GM19463 (cell line): Measurements from ENCODE around the gene CIAO2A.
"Not testable (repeated sequence)": the region's sequence is repeated elsewhere in the genome, so short reads cannot be mapped to it uniquely, and the experiment has no call there.

Source experiments
- ATAC-seq: cut with Tn5 transposase; IDR thresholded peaks from one replicate; pipeline ENCODE4 v1.9.1; 2021; ENCODE audit warnings: mild to moderate bottlenecking, moderate library complexity; ENCODE audit not compliant: unreplicated experiment

CIAO2A gene

DNA sequence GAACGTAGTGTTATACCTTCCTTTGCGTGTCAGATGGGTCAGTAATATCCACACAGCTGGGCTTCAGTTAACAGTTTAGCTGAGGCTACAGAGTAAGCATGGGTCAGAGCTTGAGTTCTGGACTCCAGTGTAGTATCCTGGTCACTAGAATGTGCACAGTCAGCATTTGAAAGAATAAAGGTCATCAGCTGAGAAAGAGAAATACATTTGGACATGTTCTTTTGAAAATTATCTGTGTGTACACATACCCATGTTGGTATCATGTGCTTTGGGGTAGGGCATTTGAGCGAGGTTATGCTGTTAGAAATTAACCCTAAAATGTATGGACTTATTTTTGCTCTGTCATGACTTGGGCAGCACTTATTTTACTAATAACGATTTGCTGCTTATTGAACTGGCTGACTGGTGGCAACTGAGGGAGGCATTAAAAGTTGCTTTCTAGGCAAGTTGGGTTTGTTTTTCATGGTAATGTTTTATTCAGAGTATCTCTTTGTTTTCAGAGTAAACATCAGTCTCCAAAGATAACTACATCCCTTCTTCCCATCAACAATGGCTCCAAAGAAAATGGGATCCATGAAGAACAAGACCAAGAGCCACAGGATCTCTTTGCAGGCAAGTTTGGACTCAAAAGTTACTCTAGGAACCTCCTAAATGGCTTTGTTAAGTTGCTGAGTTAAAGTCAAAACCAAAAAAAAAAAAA is 18.6 kb upstream of the CIAO2A start:
- ATAC-seq: no peak

- ATAC-seq: no peak
These were observed 18.0 kb upstream of the CIAO2A start for GRCh38 chr15:64111679-64112050.

- ATAC-seq: no peak
These were observed 17.5 kb upstream of the CIAO2A start for GRCh38 chr15:64110950-64111678.

DNA sequence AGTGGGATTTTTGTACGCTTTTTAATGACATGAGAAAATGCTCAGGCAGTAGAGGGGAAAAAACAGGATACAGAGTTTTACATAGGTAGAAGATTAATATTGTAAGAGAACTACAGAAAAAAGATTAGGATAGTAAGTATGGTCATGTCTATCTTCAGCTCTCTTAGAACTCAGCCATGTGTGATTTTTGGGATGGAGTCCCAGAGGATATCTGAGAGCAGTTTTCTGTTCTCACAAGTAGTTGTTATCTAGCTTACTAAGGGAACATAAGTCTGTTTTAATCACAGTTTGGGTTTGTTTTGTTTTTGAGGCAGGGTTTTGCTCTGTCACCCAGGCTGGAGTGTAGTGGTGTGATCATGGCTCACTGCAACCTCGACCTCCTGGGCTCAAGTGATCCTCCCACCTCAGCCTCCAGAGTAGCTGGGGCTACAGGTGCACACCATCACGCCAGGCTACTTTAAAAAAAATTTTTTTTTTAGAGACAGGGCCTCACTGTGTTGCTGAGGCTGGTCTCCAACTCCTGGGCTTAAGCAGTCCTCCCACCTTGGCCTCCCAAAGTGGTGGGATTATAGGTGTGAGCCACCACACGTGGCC is 16.6 kb upstream of the CIAO2A start:
- ATAC-seq: not testable (repeated sequence)

DNA sequence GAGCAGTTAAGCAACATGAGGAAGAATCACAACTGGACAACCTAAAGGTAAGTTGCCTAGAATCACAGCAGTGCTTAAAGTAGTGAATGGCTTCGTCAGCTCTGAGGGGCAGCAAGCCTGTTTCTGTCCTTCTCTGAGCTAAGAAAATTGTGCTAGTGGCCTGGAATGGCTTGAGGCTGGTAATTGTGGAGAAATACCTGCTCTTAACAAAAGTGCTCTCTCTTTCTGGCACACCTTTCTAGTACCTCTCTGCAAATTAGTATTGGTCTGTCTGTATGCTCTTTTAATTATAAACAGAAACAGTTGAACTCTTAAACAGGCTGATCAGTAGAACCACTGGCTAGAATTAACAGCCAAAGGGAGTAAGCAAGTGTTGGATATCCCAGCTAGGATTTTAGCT is 13.7 kb upstream of the CIAO2A start:
- ATAC-seq: no peak

DNA sequence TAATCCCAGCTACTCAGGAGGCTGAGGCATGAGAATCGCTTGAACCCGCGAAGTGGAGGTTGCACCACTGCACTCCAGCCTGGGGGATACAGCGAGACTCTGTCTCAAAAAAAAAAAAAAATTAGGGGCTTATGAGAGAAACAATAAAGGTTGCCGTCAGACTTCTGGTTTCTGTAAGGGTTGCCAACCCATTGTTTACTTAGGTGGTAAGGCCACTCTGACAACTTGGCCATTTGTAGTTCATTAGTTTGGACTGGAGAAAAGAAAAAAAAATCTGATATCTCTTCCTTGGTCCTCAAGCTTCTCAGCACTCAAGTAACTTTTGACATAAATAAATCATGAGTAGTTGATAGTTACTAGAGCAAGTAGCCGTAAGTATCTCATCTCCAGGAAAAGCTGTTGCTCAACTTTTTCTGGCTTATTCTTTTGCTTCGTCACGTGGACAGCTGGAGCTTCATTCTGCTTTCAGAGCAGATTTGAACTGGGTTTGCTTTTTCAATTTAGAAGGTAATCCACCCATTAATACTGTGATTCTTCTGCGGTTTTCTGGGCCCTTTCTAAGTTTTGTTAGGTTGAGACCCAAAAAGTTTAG is 11.6 kb upstream of the CIAO2A start:
- ATAC-seq: no peak

DNA sequence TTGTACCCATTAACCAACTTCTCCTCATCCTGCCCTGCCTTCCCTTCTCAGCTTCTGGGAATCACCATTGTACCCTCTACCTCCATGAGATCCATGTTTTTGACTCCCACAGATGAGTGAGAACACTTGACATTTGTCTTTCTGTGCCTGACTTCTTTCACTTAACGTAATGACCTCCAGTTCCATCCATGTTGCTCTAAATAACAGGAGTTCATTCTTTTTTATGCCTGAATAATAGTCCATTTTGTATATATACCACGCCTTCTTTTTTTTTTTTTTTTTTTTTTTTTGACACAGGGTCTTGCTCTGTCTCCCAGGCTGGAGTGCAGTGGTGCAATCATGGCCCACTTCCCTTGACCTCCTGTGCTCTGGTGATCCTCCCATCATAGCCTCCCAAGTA is 8.9 kb upstream of the CIAO2A start:
- no peak for ATAC-seq

- ATAC-seq: no peak
These were observed 7.3 kb upstream of the CIAO2A start for GRCh38 chr15:64100958-64101357.

DNA sequence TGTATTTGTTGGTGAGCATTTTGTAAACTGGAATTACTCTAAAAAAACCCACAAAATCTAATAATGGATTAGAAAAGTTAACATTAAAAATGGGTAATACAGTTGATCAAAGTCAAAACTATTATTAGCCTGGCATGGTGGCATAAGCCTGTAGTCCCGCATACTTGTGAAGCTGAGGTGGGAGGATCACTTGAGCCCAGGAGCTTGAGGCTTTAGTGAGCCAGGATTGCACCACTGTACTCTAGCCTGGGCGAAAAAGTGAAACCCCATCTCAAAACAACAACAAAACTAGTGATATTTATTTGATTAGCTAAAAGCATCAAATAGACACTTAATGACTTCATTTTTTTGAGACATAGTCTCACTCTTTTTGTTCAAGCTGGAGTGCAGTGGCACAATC is 5.7 kb upstream of the CIAO2A start:
- ATAC-seq: no peak

GRCh38 chr15:64096668-64097384 is 3.2 kb upstream of the CIAO2A start:
- ATAC-seq: no peak

GRCh38 chr15:64095795-64096667 is 2.4 kb upstream of the CIAO2A start, which contains the start of gene SNX1:
SNX1 (plus strand) TSS chr15:64095982; CDS start chr15:64096014, 32 bp downstream.
- peak; percentile 36 for ATAC-seq

- no peak for ATAC-seq
These were observed 1.8 kb upstream of the CIAO2A start for GRCh38 chr15:64095431-64095794.

- ATAC-seq: peak; percentile 9
These were observed 593 bp downstream of the CIAO2A start for GRCh38 chr15:64092864-64093626.

DNA sequence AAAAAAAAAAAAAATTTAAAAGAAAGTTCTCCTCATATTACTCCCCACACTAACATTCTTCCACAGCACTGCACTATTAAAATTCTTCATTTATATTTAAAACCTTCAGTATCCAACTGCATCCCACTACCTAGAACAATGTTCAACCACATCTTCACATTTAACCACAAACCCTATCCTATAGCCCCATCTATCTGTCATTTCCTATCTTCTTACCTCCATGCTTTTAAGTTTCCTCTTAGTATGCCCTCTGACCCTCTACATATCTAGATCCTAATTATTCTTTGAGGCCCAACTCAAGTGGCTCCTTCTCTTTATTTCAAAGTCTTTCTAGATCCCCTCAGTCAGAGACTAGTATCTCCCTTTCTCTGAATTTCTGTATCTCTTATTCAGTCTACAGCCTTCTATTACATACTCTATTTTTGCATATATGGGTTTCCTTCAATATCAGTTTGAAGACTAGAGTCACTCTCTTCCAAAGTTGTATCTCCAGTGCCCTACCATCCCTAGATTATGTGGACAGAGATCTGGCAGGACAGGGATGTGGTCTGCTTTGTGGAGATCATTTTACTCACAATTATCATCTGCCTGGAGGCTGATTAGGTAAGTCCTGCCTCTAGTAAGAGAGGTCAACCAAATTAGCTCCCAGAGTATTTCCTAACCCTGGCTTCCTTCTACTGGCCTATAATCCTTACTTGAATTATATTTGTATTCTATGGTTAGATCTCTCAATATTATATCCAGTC is 1.4 kb downstream of the CIAO2A start:
- ATAC-seq: no peak

DNA sequence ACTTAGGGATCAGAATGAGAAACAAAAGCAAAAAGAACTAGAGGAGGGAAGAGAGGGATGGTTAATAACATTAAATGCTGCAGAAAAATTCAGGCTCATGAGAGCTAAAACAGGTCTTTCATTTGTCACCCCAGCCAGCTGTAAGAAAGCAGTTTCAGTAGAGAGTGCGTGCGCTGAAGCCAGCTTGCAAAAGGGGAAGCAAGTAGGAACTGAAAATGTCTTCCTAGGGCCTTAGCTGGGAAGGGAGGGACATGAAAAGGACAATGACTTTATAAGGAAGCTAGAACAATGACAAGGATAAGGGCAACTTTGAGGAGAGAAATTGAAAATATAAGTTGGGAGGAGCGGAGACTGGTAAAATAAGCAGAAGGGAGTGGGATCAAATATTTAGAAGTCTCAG is 3.1 kb downstream of the CIAO2A start:
- ATAC-seq: no peak

DNA sequence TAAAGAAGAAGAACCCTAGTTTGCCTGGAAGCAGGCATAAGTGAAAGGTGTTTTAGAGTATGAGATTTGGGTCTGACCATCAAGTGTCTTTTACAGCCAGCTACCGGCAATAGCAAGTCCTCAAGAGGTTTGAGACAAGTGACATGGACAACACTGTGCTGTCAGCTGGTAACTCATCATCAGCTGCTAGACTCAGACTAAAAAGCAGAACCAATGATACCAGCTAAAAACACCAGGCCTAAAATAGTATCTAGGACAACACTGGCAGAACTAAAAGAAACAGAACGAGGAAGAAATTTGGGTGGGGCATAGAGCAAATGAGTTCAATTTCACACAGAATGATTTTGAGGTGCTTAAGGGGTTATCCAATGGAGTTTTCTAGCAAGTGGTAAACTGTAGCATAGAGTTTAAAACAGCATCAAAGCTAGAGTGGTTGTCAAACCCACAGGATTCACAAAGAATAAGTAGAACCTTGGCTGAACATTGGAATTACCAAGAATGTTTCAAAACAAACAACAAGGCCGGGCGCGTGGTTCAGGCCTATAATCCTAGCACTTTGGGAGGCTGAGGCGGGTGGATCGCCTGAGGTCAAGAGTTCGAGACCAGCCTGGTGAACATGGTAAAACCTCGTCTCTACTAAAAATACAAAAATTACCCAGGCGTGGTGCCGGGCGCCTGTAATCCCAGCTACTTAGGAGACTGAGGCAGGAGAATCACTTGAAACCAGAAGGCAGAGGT is 3.9 kb downstream of the CIAO2A start:
- no peak for ATAC-seq

GRCh38 chr15:64082757-64083156 is 10.9 kb downstream of the CIAO2A start:
- no peak for ATAC-seq

- not testable (repeated sequence) for ATAC-seq
These were observed 20.1 kb downstream of the CIAO2A start for GRCh38 chr15:64073496-64073895.
